GM23338 (cell line): ENCODE results near the gene CDK4. TPM values are rescaled to one million over a fixed set of nuclear protein-coding genes. Genes with fewer than 3 reads are reported as not detected.

Experiments
- ATAC-seq: fragments of 200-7000 bp; cut with Tn5 transposase; 3 replicates; pipeline ENCODE4 v1.9.1; 2020
- DNase-seq: peaks from one replicate; pipeline ENCODE4 v3.0.0-alpha.2; 2015; ENCODE audit warnings: low spot score
- H2AFZ ChIP-seq: fragments of 200-600 bp; sonication (generic); 2 replicates; pipeline ENCODE4 v1.8.0; 2016; ENCODE audit warnings: antibody characterized with exemption, mild to moderate bottlenecking, moderate library complexity
- H3F3A ChIP-seq: fragments of 200-600 bp; sonication (generic); replicated peaks from 2 replicates; pipeline ENCODE4 v1.8.0; 2017; ENCODE audit warnings: antibody characterized with exemption, mixed run types, low read depth
- H3K27ac ChIP-seq: fragments of 200-600 bp; sonication (generic); 2 replicates; pipeline ENCODE4 v1.6.1; 2016; ENCODE audit warnings: low read depth
- H3K27me3 ChIP-seq: fragments of 200-600 bp; sonication (generic); 2 replicates; pipeline ENCODE4 v1.8.0; 2016; ENCODE audit warnings: mild to moderate bottlenecking, mixed run types, moderate library complexity; ENCODE audit not compliant: insufficient read depth
- H3K36me3 ChIP-seq: fragments of 200-600 bp; sonication (generic); 2 replicates; pipeline ENCODE4 v1.8.0; 2016; ENCODE audit warnings: mild to moderate bottlenecking; ENCODE audit not compliant: insufficient read depth
- H3K4me1 ChIP-seq: fragments of 200-600 bp; sonication (generic); 2 replicates; pipeline ENCODE4 v1.8.0; 2016; ENCODE audit warnings: mild to moderate bottlenecking, moderate library complexity; ENCODE audit not compliant: insufficient read depth
- H3K4me2 ChIP-seq: fragments of 200-600 bp; sonication (generic); 2 replicates; pipeline ENCODE4 v1.7.1; 2017; ENCODE audit warnings: mixed run types
- H3K4me3 ChIP-seq: fragments of 200-600 bp; sonication (generic); 2 replicates; pipeline ENCODE4 v1.6.1; 2016; ENCODE audit warnings: mixed run types
- H3K79me2 ChIP-seq: fragments of 200-600 bp; sonication (generic); replicated peaks from 2 replicates; pipeline ENCODE4 v1.8.0; 2017; ENCODE audit warnings: mild to moderate bottlenecking; ENCODE audit not compliant: insufficient read depth
- H3K9me2 ChIP-seq: fragments of 200-600 bp; sonication (generic); 2 replicates; pipeline ENCODE4 v1.8.0; 2017; ENCODE audit not compliant: insufficient read depth
- H4K20me1 ChIP-seq: fragments of 200-600 bp; sonication (generic); replicated peaks from 2 replicates; pipeline ENCODE4 v1.8.0; 2017; ENCODE audit warnings: mild to moderate bottlenecking; ENCODE audit not compliant: insufficient read depth
- H3K27ac Mint-ChIP-seq: 2 replicates; pipeline ENCODE4 v1.8.0; 2020; ENCODE audit warnings: inconsistent platforms, mild to moderate bottlenecking, moderate library complexity, mixed read lengths
- H3K27me3 Mint-ChIP-seq: 3 replicates; pipeline ENCODE4 v1.8.0; 2022; ENCODE audit warnings: low read depth, mild to moderate bottlenecking, moderate library complexity, mixed read lengths, inconsistent platforms; ENCODE audit not compliant: insufficient read depth, poor library complexity
- H3K36me3 Mint-ChIP-seq: 3 replicates; pipeline ENCODE4 v1.8.0; 2021; ENCODE audit warnings: low read depth, mild to moderate bottlenecking, inconsistent platforms, moderate library complexity, mixed read lengths
- H3K4me1 Mint-ChIP-seq: 3 replicates; pipeline ENCODE4 v1.8.0; 2020; ENCODE audit warnings: mild to moderate bottlenecking, inconsistent platforms, mixed read lengths
- H3K4me3 Mint-ChIP-seq: 3 replicates; pipeline ENCODE4 v1.8.0; 2021; ENCODE audit warnings: moderate library complexity, mild to moderate bottlenecking, inconsistent platforms, mixed read lengths
- H3K9me3 Mint-ChIP-seq: 3 replicates; pipeline ENCODE4 v1.8.0; 2020; ENCODE audit warnings: moderate library complexity, mild to moderate bottlenecking, inconsistent platforms, mixed read lengths
- EZH2 ChIP-seq: fragments of 200-600 bp; sonication (generic); IDR thresholded peaks from one replicate; pipeline ENCODE4 v1.8.0; 2017; ENCODE audit warnings: antibody characterized with exemption, mild to moderate bottlenecking, low read depth; ENCODE audit not compliant: unreplicated experiment
- NANOG ChIP-seq: IDR thresholded peaks from 2 replicates; pipeline ENCODE4 v1.6.1; 2016; ENCODE audit warnings: antibody characterized with exemption, borderline replicate concordance
- POLR2AphosphoS5 ChIP-seq: IDR thresholded peaks from 2 replicates; pipeline ENCODE4 v1.6.1; 2016; ENCODE audit warnings: antibody characterized with exemption, low read depth
- STAT1 ChIP-seq: IDR thresholded peaks from one replicate; pipeline ENCODE4 v1.6.1; 2016; ENCODE audit warnings: antibody characterized with exemption; ENCODE audit not compliant: unreplicated experiment
- ZNF114 ChIP-seq: fragments of 250-450 bp; sonication (Bioruptor Pico); IDR thresholded peaks from 2 replicates; pipeline ENCODE4 v1.5.0; 2020; ENCODE audit warnings: mild to moderate bottlenecking, moderate library complexity
- polyA plus RNA-seq: library from polyadenylated mRNA; unstranded; fragments of >200 nt; fragmentation: Nextera tagmentation; extraction: Ambion mirVana; gene quantifications from 2 replicates; pipeline ENCODE4 v1.2.1, GENCODE V29; 2016
- total RNA-seq: library from RNA; depleted of rRNA; stranded (reverse); fragments of >200 nt; shearing (Covaris generic); gene quantifications from 2 replicates; pipeline ENCODE4 v1.2.3, GENCODE V29; 2014
- TF ChIP-seq, protein P1 (sequence below): fragments of 250-450 bp; sonication (Bioruptor Pico); IDR thresholded peaks from 2 replicates; pipeline ENCODE4 v1.5.0; 2020; ENCODE audit warnings: mild to moderate bottlenecking, moderate library complexity
- TF ChIP-seq, protein P2 (sequence below), 2 experiments: fragments of 200-600 bp in 1 of 2; sonication (generic) in 1 of 2; conservative IDR thresholded peaks; 2 replicates each; pipeline versions ENCODE4 v1.5.1 to v1.6.1; 2016 to 2017; ENCODE audit warnings: antibody characterized with exemption in 2 of 2, low read depth in 2 of 2, mild to moderate bottlenecking in 2 of 2, moderate library complexity in 1 of 2
- TF ChIP-seq, protein P3 (sequence below): IDR thresholded peaks from 2 replicates; pipeline ENCODE4 v1.6.1; 2016; ENCODE audit warnings: antibody characterized with exemption

CDK4 gene
- total and polyA plus RNA-seq, 2 experiments from 2014 or later: 105 to 198 TPM

DNA sequence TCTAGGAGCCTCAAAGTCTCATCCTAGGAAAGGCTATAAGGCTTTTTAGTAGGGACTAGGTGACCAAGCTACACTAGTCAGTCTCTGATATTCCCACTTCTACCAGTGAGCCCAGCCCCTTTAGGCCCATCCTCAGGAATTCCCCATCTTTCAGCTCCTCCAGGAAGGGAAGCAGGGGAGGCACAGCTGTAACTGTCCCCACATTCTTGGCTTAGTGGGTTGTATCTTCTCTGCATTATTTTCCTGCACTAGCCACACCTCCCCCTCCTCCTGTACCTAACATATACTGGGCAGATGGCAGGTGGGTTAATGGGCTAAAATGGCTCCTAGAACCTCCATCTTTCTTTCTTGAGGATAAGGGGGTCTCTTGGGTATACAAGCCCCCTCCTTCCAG lies 15.2 kb upstream of the CDK4 start (continued):
- TF ChIP-seq, protein P1, sequence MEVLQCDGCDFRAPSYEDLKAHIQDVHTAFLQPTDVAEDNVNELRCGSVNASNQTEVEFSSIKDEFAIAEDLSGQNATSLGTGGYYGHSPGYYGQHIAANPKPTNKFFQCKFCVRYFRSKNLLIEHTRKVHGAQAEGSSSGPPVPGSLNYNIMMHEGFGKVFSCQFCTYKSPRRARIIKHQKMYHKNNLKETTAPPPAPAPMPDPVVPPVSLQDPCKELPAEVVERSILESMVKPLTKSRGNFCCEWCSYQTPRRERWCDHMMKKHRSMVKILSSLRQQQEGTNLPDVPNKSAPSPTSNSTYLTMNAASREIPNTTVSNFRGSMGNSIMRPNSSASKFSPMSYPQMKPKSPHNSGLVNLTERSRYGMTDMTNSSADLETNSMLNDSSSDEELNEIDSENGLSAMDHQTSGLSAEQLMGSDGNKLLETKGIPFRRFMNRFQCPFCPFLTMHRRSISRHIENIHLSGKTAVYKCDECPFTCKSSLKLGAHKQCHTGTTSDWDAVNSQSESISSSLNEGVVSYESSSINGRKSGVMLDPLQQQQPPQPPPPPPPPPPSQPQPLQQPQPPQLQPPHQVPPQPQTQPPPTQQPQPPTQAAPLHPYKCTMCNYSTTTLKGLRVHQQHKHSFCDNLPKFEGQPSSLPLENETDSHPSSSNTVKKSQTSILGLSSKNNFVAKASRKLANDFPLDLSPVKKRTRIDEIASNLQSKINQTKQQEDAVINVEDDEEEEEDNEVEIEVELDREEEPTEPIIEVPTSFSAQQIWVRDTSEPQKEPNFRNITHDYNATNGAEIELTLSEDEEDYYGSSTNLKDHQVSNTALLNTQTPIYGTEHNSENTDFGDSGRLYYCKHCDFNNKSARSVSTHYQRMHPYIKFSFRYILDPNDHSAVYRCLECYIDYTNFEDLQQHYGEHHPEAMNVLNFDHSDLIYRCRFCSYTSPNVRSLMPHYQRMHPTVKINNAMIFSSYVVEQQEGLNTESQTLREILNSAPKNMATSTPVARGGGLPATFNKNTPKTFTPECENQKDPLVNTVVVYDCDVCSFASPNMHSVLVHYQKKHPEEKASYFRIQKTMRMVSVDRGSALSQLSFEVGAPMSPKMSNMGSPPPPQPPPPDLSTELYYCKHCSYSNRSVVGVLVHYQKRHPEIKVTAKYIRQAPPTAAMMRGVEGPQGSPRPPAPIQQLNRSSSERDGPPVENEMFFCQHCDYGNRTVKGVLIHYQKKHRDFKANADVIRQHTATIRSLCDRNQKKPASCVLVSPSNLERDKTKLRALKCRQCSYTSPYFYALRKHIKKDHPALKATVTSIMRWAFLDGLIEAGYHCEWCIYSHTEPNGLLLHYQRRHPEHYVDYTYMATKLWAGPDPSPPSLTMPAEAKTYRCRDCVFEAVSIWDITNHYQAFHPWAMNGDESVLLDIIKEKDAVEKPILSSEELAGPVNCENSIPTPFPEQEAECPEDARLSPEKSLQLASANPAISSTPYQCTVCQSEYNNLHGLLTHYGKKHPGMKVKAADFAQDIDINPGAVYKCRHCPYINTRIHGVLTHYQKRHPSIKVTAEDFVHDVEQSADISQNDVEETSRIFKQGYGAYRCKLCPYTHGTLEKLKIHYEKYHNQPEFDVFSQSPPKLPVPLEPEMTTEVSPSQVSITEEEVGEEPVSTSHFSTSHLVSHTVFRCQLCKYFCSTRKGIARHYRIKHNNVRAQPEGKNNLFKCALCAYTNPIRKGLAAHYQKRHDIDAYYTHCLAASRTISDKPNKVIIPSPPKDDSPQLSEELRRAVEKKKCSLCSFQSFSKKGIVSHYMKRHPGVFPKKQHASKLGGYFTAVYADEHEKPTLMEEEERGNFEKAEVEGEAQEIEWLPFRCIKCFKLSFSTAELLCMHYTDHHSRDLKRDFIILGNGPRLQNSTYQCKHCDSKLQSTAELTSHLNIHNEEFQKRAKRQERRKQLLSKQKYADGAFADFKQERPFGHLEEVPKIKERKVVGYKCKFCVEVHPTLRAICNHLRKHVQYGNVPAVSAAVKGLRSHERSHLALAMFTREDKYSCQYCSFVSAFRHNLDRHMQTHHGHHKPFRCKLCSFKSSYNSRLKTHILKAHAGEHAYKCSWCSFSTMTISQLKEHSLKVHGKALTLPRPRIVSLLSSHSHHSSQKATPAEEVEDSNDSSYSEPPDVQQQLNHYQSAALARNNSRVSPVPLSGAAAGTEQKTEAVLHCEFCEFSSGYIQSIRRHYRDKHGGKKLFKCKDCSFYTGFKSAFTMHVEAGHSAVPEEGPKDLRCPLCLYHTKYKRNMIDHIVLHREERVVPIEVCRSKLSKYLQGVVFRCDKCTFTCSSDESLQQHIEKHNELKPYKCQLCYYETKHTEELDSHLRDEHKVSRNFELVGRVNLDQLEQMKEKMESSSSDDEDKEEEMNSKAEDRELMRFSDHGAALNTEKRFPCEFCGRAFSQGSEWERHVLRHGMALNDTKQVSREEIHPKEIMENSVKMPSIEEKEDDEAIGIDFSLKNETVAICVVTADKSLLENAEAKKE (CRISPR knock-in tag): no peak
- no peak for TF ChIP-seq STAT1

DNA sequence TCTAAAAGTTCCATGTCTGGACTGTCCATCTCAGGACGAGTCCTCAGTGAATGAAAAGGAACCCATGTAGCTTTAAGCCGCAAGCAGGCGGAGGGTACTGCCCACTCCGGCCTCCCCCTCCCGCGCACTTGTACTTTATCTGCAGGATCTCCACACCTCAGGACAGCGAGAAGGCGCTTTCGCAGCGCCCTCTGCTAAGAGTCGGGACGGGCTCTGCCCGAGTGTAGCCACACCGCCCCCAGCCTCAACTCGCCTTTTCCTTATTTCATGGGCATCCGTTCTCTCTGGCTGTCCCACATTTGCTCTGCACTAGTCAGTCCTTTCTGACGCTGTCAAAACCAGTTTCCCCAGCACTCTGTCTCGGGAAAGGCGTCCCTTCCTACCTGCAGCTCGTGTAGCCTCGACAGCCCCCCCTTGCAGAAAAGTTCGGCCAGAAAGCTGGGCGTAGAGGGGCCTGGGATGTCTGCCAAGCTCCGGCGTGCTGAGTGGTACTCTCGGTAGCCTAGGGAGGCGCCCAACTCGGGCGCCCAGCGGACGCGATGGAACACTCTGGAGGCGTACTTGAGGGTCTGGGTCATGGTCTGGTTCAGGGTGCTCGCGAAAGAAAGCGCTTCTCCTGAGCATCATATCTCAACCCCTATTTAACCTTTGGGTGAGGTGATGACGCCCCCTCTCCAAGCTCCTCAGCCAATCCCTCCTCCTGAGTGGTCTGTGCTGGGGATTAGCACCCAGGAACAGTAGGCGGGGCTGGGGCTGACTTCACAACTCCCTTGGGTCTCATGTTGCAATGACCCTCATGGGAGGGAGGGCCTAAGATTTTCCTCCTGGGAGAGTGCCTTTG lies 14.6 kb upstream of the CDK4 start, which contains the start of gene CYP27B1:
CYP27B1 (minus strand) TSS at position 615 of the 841 bp plus-strand sequence; CDS start at position 578, 37 bp downstream.
- Histone ChIP-seq H4K20me1 (0 out of 2 replicates have a peak, but pooled peaks cover 7% of the 10 kb centered on the region), H3K4me3 (peak within 1 kb of the TSS; percentile 83), H3F3A (peaks cover 11% of the 10 kb centered on the region), H2AFZ (no peak within 1 kb of the TSS; the same call in 1 of the 2 replicates), H3K4me1 (peaks cover 21% of the 10 kb centered on the region; the same call in 1 of the 2 replicates), H3K9me2 (no peaks in the 10 kb centered on the region), H3K27me3 (peaks cover 63% of the 10 kb centered on the region), H3K27ac (no peak within 1 kb of the TSS), H3K4me2 (peak within 1 kb of the TSS; percentile 97), H3K79me2 (no peaks in the 10 kb centered on the region), H3K36me3 (no peaks in the 10 kb centered on the region; the same call in 1 of the 2 replicates)
- Mint-ChIP-seq H3K9me3 (no peaks in the 10 kb centered on the region), H3K27ac (no peak within 1 kb of the TSS), H3K4me1 (peaks cover 39% of the 10 kb centered on the region), H3K27me3 (peaks cover 42% of the 10 kb centered on the region), H3K36me3 (peaks cover 35% of the 10 kb centered on the region), H3K4me3 (peak within 1 kb of the TSS; percentile 68)
- ATAC-seq: peak; percentile 54
- TF ChIP-seq, protein P2, sequence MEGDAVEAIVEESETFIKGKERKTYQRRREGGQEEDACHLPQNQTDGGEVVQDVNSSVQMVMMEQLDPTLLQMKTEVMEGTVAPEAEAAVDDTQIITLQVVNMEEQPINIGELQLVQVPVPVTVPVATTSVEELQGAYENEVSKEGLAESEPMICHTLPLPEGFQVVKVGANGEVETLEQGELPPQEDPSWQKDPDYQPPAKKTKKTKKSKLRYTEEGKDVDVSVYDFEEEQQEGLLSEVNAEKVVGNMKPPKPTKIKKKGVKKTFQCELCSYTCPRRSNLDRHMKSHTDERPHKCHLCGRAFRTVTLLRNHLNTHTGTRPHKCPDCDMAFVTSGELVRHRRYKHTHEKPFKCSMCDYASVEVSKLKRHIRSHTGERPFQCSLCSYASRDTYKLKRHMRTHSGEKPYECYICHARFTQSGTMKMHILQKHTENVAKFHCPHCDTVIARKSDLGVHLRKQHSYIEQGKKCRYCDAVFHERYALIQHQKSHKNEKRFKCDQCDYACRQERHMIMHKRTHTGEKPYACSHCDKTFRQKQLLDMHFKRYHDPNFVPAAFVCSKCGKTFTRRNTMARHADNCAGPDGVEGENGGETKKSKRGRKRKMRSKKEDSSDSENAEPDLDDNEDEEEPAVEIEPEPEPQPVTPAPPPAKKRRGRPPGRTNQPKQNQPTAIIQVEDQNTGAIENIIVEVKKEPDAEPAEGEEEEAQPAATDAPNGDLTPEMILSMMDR (conservative IDR thresholded peaks at IDR 0.05; ENCODE audit: low read depth in 2 of 2): no peak
- TF ChIP-seq POLR2AphosphoS5: peak; percentile 34; the same call in 1 of the 2 replicates
- TF ChIP-seq NANOG: no peak
- TF ChIP-seq, protein P3, sequence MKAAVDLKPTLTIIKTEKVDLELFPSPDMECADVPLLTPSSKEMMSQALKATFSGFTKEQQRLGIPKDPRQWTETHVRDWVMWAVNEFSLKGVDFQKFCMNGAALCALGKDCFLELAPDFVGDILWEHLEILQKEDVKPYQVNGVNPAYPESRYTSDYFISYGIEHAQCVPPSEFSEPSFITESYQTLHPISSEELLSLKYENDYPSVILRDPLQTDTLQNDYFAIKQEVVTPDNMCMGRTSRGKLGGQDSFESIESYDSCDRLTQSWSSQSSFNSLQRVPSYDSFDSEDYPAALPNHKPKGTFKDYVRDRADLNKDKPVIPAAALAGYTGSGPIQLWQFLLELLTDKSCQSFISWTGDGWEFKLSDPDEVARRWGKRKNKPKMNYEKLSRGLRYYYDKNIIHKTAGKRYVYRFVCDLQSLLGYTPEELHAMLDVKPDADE: no peak
- TF ChIP-seq EZH2: peak; percentile 30
- no peak for TF ChIP-seq ZNF114 (CRISPR knock-in tag)
- peak; percentile 86 for DNase-seq
